GM12878 (cell line): Measurements from ENCODE around the gene MCTP2. TPM values are rescaled to one million over a fixed set of nuclear protein-coding genes. Genes with fewer than 3 reads are reported as not detected.

ENCODE experiments used
- ATAC-seq: fragments of 200-7000 bp; cut with Tn5 transposase; 3 replicates; pipeline ENCODE4 v1.9.1; 2020; ENCODE audit warnings: mild to moderate bottlenecking, moderate library complexity
- BruUV-seq: library from RNA; stranded (reverse); fragments of 400-500 nt; replicated peaks from 2 replicates; lab custom pipeline; 2021; lab: Mats Ljungman, UMichigan
- CTCF ChIA-PET: fragments of 300-600 bp; sonication (Branson Sonifier 250); formaldehyde crosslinking; extraction: SDS; loops from one replicate; lab custom pipeline; 2021; ENCODE audit warnings: inconsistent platforms; lab: Yijun Ruan, JAX
- POLR2A ChIA-PET: fragments of 350-600 bp; formaldehyde crosslinking; extraction: SDS; loops from one replicate; lab custom pipeline; 2021; ENCODE audit warnings: inconsistent platforms; lab: Charles Lee
- RAD21 ChIA-PET: fragments of 300-600 bp; sonication (Branson Sonifier 250); formaldehyde crosslinking; loops from one replicate; lab custom pipeline; 2023; ENCODE audit warnings: antibody characterized with exemption; ENCODE audit not compliant: unreplicated experiment; lab: Charles Lee
- SMC1A ChIA-PET: fragments of 300-600 bp; sonication (Branson Sonifier 250); formaldehyde crosslinking; loops from one replicate; lab custom pipeline; 2023; ENCODE audit not compliant: unreplicated experiment, uncharacterized antibody; lab: Charles Lee
- DNase-seq: peaks from one replicate; pipeline ENCODE4 v3.0.0-alpha.2; 2011; ENCODE audit warnings: low read depth, low spot score
- FAIRE-seq: peaks from 3 replicates; lab custom pipeline; 2011; peaks lifted over from hg19 to GRCh38; lab: Jason Lieb, UNC
- H2AFZ ChIP-seq: 2 replicates; pipeline ENCODE4 v1.6.0; 2011; ENCODE audit warnings: low read depth, low read length, control low read depth; ENCODE audit not compliant: control insufficient read depth
- H3K27ac ChIP-seq: 2 replicates; pipeline ENCODE4 v1.5.1; 2011; ENCODE audit warnings: control low read depth; ENCODE audit not compliant: control insufficient read depth, insufficient read depth
- H3K27me3 ChIP-seq, 2 experiments: replicated peaks in 1 of 2; 2 replicates each; pipeline versions ENCODE4 v1.6.0 to v1.6.1; 2011; ENCODE audit warnings: low read length in 1 of 2; ENCODE audit not compliant: control insufficient read depth in 2 of 2, insufficient read depth in 2 of 2
- H3K36me3 ChIP-seq, 2 experiments: 2 replicates each; pipeline ENCODE4 v1.5.1; 2011; ENCODE audit warnings: low read length in 1 of 2; ENCODE audit not compliant: control insufficient read depth in 2 of 2, insufficient read depth in 2 of 2
- H3K4me1 ChIP-seq: 2 replicates; pipeline ENCODE4 v1.6.1; 2011; ENCODE audit warnings: mild to moderate bottlenecking, low read length, moderate library complexity, mixed read lengths; ENCODE audit not compliant: control insufficient read depth, insufficient read depth
- H3K4me2 ChIP-seq: 2 replicates; pipeline ENCODE4 v1.6.0; 2011; ENCODE audit warnings: control low read depth; ENCODE audit not compliant: control insufficient read depth, insufficient read depth
- H3K4me3 ChIP-seq: fragments of 200-600 bp; sonication (generic); 2 replicates; pipeline ENCODE4 v1.5.1; 2016
- H3K79me2 ChIP-seq: 2 replicates; pipeline ENCODE4 v1.6.0; 2011; ENCODE audit warnings: low read length; ENCODE audit not compliant: control insufficient read depth, insufficient read depth
- H3K9ac ChIP-seq: 2 replicates; pipeline ENCODE4 v1.8.0; 2011; ENCODE audit warnings: low read length, control low read depth, mixed read lengths; ENCODE audit not compliant: control insufficient read depth, insufficient read depth
- H3K9me3 ChIP-seq: replicated peaks from 3 replicates; pipeline ENCODE4 v1.5.1; 2011; ENCODE audit warnings: mild to moderate bottlenecking, low read length; ENCODE audit not compliant: control insufficient read depth, insufficient read depth
- H4K20me1 ChIP-seq: 2 replicates; pipeline ENCODE4 v1.6.0; 2011; ENCODE audit not compliant: control insufficient read depth, insufficient read depth
- BACH1 ChIP-seq: fragments of 450-650 bp; IDR thresholded peaks from 2 replicates; pipeline ENCODE4 v1.6.1; 2017; ENCODE audit warnings: mild to moderate bottlenecking, borderline replicate concordance
- BCL11A ChIP-seq: IDR thresholded peaks from 2 replicates; pipeline ENCODE4 v1.6.1; 2011; ENCODE audit warnings: low read depth, low read length
- GATAD2B ChIP-seq: fragments of 450-650 bp; conservative IDR thresholded peaks from 2 replicates; pipeline ENCODE4 v1.6.1; 2017; ENCODE audit warnings: low read depth, mild to moderate bottlenecking, moderate library complexity
- POLR2AphosphoS2 ChIP-seq: IDR thresholded peaks from 2 replicates; pipeline ENCODE4 v1.6.1; 2011; ENCODE audit warnings: low read depth, mild to moderate bottlenecking, low read length, improper control_type of control experiment, moderate library complexity
- POU2F2 ChIP-seq: IDR thresholded peaks from 3 replicates; pipeline ENCODE4 v1.6.1; 2011; ENCODE audit warnings: low read depth, mild to moderate bottlenecking, low read length, borderline replicate concordance
- SMAD5 ChIP-seq: IDR thresholded peaks from 2 replicates; pipeline ENCODE4 v1.6.1; 2016; ENCODE audit warnings: antibody characterized with exemption, low read depth
- YY1 ChIP-seq: IDR thresholded peaks from 2 replicates; pipeline ENCODE4 v1.6.1; 2011; ENCODE audit warnings: low read depth, mild to moderate bottlenecking, low read length
- ZNF384 ChIP-seq: IDR thresholded peaks from 2 replicates; pipeline ENCODE4 v1.6.1; 2012; ENCODE audit warnings: low read depth, mild to moderate bottlenecking, low read length, improper control_type of control experiment, borderline replicate concordance
- WGBS: methylation state at CpG from one replicate; pipeline ENCODE4 v1.1.6; 2016; ENCODE audit warnings: low lambda C conversion rate; ENCODE audit not compliant: insufficient replicate concordance, insufficient coverage; ENCODE audit errors: missing lambda C conversion rate; 5-methylcytosine and 5-hydroxymethylcytosine counted together
- in situ Hi-C: fragments of 300-500 bp; cut with MboI; formaldehyde crosslinking; loops from 9 replicates; pipeline ENCODE4 v1.14.3; 2018; ENCODE audit warnings: mixed read lengths
- intact Hi-C: fragments of 100-400 bp; cut with micrococcal nuclease; formaldehyde crosslinking; loops from one replicate; pipeline ENCODE4 v1.14.2; 2022; ENCODE audit not compliant: unreplicated experiment
- polyA plus RNA-seq, 11 experiments: library from polyadenylated mRNA; depleted of rRNA in 4 of 11; unstranded in 6 of 11; stranded (reverse) in 5 of 11; fragments of >200 nt; fragmentation: Nextera tagmentation in 4 of 11; fragmentation: Illumina TruSeq in 1 of 11; extraction: Ambion mirVana in 4 of 11; extraction: Trizol in 1 of 11; gene quantifications; 1 replicate in 1 of 11; 2 replicates in 10 of 11; pipeline versions ENCODE4 v1.2.1 to v1.2.3, GENCODE V29; 2011 to 2016; ENCODE audit warnings: inconsistent platforms in 2 of 11, missing spikeins in 2 of 11, low read depth in 1 of 11
- total RNA-seq, 4 experiments: library from RNA; depleted of rRNA in 3 of 4; stranded (reverse); fragments of >200 nt in 3 of 4; fragmentation: Illumina TruSeq in 1 of 4; extraction: Trizol in 1 of 4; gene quantifications; 2 replicates each; pipeline versions ENCODE4 v1.2.1 to v1.2.3, GENCODE V29; 2013 to 2021
- TF ChIP-seq, protein P1 (sequence below): IDR thresholded peaks from 2 replicates; pipeline ENCODE4 v1.6.1; 2012; ENCODE audit warnings: low read depth, low read length, improper control_type of control experiment

MCTP2 gene
- total and polyA plus RNA-seq, 10 of the 15 experiments (the other 5 are each of a cell fraction or from before 2014, with no cell fraction given), result 0.24 to 48.5 (median 0.88) TPM

DNA sequence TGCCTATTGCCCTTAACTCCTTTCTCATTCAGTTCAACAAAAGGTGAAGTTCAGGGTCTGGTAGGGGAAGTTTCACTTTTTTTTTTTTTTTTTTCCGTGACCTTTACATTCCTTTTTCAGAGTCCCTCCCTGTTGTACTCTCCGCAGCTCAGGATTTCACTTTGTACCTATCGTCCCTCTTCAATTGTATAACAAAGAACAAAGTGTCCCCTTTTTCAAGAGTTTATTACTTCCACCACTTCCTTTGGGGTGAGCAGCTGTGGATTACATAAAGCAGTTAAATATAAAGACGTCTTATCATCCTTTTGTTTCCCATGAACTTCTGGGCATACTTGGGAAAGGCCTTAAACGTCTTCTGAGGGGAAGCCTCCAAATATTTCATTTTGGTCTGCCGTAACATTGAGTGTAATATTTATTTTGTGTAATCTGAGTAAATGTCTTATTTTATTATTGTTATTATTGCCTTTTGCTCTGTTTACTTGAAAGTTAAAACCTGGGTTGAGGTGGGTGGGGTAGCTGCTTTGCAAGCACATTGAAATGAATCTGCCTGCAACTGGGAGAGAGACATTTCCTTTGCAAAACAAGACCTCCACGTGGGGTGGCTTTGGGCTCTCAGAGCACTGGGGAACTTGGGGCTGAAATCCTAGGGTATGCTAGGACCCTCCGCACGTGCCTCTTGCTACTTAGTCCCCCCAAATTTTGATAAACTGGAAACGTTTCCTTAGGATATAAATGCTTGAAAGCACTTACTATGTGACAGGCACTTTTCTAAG is 169.4 kb downstream of the MCTP2 start:
- H3K27me3 ChIP-seq, result no peaks in the 10 kb centered on the region
- no peak overlapping the region for H3K4me2 ChIP-seq
- H3K36me3 ChIP-seq, result no peaks in the 10 kb centered on the region
- H3K27ac ChIP-seq, result no peak overlapping the region
- no peaks in the 10 kb centered on the region for H4K20me1 ChIP-seq
- DNase-seq (no peak), ATAC-seq (no peak), FAIRE-seq (no peak)
- ChIA-PET SMC1A (interaction anchor here (0.7 to 1.9 kb wide), 2 partner anchors 10 to 12 kb away, joined by 4 to 7 read pairs; no protein-coding TSS in a partner anchor), CTCF (interaction anchor here (0.7 to 4.4 kb wide), 2 partner anchors 11 to 841 kb away, joined by 3 to 24 read pairs; no protein-coding TSS in a partner anchor), RAD21 (no interaction called here), POLR2A (no interaction called here)
- no peaks in the 10 kb centered on the region for H3K79me2 ChIP-seq
- H3K9me3 ChIP-seq, result no peaks in the 10 kb centered on the region
- 23% methylated on average over 8 of the region's 10 CpGs for WGBS
- no peak overlapping the region for H2AFZ ChIP-seq
- H3K9ac ChIP-seq, result no peak overlapping the region
- in situ Hi-C loops (no loop called here), intact Hi-C loops (no loop called here)
- H3K4me1 ChIP-seq, result no peaks in the 10 kb centered on the region
- TF ChIP-seq BACH1, result no peak
- TF ChIP-seq SMAD5, result no peak
- H3K4me3 ChIP-seq, result no peak overlapping the region
- BruUV-seq, result no TSS peak

DNA sequence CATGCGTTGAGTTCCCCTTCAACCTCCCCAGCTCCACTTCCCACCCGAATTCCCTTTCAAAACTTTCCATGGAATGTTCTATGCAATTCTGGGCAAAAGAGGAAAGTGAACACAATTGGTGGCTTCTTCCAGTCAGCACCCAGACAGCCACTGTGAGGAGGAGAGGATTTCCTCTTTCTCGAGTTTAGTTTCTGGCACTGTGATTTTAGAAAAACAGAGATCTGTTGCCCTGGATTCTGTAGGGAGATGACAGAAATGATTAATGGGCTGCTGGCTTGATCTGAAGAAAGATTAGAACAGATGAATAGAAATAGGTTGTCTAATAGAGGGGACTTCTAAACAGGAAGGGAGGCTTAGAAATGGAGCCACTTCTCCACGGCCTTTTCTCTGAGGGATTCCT is 172.0 kb downstream of the MCTP2 start:
- H3K4me1 ChIP-seq, result no peaks in the 10 kb centered on the region
- H3K27me3 ChIP-seq, result no peaks in the 10 kb centered on the region
- TF ChIP-seq POLR2AphosphoS2 (no peak), ZNF384 (no peak), GATAD2B (no peak), BCL11A (no peak), POU2F2 (no peak), YY1 (no peak)
- TF ChIP-seq, protein P1, sequence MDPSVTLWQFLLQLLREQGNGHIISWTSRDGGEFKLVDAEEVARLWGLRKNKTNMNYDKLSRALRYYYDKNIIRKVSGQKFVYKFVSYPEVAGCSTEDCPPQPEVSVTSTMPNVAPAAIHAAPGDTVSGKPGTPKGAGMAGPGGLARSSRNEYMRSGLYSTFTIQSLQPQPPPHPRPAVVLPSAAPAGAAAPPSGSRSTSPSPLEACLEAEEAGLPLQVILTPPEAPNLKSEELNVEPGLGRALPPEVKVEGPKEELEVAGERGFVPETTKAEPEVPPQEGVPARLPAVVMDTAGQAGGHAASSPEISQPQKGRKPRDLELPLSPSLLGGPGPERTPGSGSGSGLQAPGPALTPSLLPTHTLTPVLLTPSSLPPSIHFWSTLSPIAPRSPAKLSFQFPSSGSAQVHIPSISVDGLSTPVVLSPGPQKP, result no peak
- intact Hi-C loops, result no loop called here
- H3K79me2 ChIP-seq, result no peaks in the 10 kb centered on the region
- no TSS peak for BruUV-seq
- H3K9me3 ChIP-seq, result no peaks in the 10 kb centered on the region
- no peak overlapping the region for H2AFZ ChIP-seq
- ChIA-PET RAD21 (interaction anchor here (1.1 kb wide), 1 partner anchor 10 kb away, joined by 3 read pairs; no protein-coding TSS in a partner anchor), SMC1A (no interaction called here), CTCF (interaction anchor here (1.0 kb wide), 1 partner anchor 10 kb away, joined by 4 read pairs; no protein-coding TSS in a partner anchor), POLR2A (no interaction called here)
- DNase-seq (no peak), ATAC-seq (no peak), FAIRE-seq (no peak)
- H3K4me3 ChIP-seq, result no peak overlapping the region
- no peaks in the 10 kb centered on the region for H3K36me3 ChIP-seq
- no peak overlapping the region for H3K9ac ChIP-seq
- 25% methylated on average over 4 of the region's 4 CpGs for WGBS
- in situ Hi-C loops, result no loop called here
- H4K20me1 ChIP-seq, result no peaks in the 10 kb centered on the region
- H3K4me2 ChIP-seq, result no peak overlapping the region
- no peak overlapping the region for H3K27ac ChIP-seq
